ENCODE data around the gene PIGL. TPM values are rescaled to one million over a fixed set of nuclear protein-coding genes. Genes with fewer than 3 reads are reported as not detected.

The PIGL gene
- total RNA-seq, 1 donor from 2014 or later: 53.0 TPM

DNA sequence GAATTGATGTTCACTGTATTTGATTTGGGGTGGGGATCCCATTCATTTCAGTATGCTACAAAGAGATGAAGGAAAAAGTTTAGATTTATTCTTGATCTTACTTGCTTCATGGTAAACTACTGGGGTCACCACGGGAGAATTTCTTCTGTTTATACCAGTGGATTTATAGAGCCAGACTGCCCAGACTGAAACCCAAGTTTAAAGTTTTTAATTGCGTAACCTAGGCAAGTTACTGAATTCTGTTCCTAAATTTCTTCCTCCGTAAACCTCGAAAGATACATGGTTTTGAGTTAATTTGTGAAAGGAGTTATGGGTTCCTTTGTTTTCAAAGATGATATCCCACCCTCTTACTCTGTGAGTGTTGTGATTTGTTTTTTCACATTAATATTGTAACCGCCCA is 26.4 kb downstream of the PIGL start:
- Histone ChIP-seq H3K4me3 (ENCODE audit: low read depth, low read length) (no peak overlapping the region), H3K27me3 (ENCODE audit: control insufficient read depth, insufficient read depth, low read length) (no peaks in the 10 kb centered on the region), H3K36me3 (ENCODE audit: control insufficient read depth, insufficient read depth, low read length) (no peaks in the 10 kb centered on the region)
- DNase-seq (ENCODE audit: low read depth): no peak
- TF ChIP-seq, protein P1, sequence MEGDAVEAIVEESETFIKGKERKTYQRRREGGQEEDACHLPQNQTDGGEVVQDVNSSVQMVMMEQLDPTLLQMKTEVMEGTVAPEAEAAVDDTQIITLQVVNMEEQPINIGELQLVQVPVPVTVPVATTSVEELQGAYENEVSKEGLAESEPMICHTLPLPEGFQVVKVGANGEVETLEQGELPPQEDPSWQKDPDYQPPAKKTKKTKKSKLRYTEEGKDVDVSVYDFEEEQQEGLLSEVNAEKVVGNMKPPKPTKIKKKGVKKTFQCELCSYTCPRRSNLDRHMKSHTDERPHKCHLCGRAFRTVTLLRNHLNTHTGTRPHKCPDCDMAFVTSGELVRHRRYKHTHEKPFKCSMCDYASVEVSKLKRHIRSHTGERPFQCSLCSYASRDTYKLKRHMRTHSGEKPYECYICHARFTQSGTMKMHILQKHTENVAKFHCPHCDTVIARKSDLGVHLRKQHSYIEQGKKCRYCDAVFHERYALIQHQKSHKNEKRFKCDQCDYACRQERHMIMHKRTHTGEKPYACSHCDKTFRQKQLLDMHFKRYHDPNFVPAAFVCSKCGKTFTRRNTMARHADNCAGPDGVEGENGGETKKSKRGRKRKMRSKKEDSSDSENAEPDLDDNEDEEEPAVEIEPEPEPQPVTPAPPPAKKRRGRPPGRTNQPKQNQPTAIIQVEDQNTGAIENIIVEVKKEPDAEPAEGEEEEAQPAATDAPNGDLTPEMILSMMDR (IDR thresholded peaks at IDR 0.05; ENCODE audit: insufficient read depth, low read length, poor library complexity, severe bottlenecking): no peak

DNA sequence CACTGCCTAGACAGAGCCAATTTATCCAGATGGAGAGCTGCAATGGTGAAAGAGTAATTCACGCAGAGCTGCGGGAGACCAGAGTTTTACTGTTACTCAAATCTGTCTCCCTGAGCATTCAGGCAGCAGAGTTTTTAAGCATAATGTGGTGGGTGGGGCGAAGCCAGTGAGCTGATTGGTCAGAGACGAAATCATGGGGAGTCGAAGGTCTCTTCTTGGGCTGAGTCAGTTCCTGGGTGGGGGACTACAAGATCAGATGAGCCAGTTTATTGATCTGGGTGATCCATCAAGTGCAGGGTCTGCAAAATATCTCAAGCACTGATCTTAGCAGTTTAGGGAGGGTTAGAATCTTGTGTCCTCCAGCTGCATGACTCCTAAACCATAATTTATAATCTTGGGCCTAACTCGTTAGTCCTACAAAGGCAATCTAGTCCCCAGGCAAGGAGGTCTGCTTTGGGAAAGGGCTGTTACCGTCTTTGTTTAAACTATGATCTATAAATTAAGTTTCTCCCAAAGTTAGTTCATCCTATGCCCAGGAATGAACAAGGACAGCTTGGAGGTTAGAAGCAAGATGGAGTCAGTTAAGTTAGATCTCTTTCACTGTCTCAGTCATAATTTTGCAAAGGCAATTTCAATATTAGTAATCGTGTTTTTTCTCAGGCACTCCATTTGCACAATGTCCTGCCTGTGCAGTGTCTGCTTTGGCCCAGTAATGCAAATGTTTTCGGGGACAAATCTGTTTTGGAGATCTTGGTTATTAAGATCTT is 27.0 kb downstream of the PIGL start:
- no peak for DNase-seq (ENCODE audit: low read depth)
- no peaks in the 10 kb centered on the region for H3K27me3 ChIP-seq (ENCODE audit: control insufficient read depth, insufficient read depth, low read length)

DNA sequence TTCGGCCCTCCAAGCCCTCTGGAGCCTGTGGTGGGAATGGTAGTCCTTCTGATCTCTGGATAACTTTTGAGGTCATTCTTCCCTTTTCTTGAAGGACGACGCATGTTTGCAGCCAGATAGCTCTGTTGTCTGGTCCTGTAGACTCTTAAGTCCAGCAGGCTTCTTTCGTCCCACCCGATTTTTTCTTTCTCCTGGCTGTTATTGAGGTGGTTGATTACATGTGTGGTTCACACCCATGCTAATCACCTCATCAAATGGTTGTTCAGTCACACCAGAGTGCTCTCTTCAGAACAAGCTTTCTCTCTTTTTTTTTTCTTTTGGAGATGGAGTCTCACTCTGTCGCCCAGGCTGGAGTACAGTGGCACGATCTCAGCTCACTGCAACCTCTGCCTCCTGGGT is 30.6 kb downstream of the PIGL start:
- TF ChIP-seq, protein P1 (IDR thresholded peaks at IDR 0.05; ENCODE audit: insufficient read depth, low read length, poor library complexity, severe bottlenecking): no peak
- Histone ChIP-seq H3K4me3 (ENCODE audit: low read depth, low read length) (no peak overlapping the region), H3K36me3 (ENCODE audit: control insufficient read depth, insufficient read depth, low read length) (no peaks in the 10 kb centered on the region), H3K27me3 (ENCODE audit: control insufficient read depth, insufficient read depth, low read length) (no peaks in the 10 kb centered on the region)
- DNase-seq (ENCODE audit: low read depth): no peak

More for the DNA sequence above, 27.0 kb downstream of the PIGL start:
- Histone ChIP-seq H3K4me3 (ENCODE audit: low read depth, low read length) (no peak overlapping the region), H3K36me3 (ENCODE audit: control insufficient read depth, insufficient read depth, low read length) (no peaks in the 10 kb centered on the region)
- TF ChIP-seq, protein P1 (IDR thresholded peaks at IDR 0.05; ENCODE audit: insufficient read depth, low read length, poor library complexity, severe bottlenecking): no peak

DNA sequence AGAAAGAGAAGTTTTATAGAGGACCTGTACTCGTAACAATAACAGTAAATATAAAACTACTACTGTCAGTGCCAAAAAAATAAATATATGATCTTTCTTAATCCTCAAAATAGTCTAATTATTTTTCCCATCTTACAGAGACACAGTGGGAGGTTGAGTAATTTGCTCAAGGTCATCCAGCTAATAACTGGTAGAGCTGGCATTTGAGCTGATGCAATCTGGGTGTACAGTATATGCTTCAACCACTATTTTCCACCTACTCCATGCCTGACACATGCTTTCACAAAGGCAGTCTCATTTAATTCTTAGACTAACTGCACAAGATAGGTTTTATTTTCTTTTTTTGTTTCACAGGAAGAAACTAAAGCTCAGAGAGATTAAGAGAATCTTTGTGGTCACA is 33.6 kb downstream of the PIGL start:
- no peak for DNase-seq (ENCODE audit: low read depth)
- no peak overlapping the region for H3K4me3 ChIP-seq (ENCODE audit: low read depth, low read length)
- TF ChIP-seq, protein P1 (IDR thresholded peaks at IDR 0.05; ENCODE audit: insufficient read depth, low read length, poor library complexity, severe bottlenecking): no peak
- H3K27me3 ChIP-seq (ENCODE audit: control insufficient read depth, insufficient read depth, low read length): no peaks in the 10 kb centered on the region
- no peaks in the 10 kb centered on the region for H3K36me3 ChIP-seq (ENCODE audit: control insufficient read depth, insufficient read depth, low read length)

DNA sequence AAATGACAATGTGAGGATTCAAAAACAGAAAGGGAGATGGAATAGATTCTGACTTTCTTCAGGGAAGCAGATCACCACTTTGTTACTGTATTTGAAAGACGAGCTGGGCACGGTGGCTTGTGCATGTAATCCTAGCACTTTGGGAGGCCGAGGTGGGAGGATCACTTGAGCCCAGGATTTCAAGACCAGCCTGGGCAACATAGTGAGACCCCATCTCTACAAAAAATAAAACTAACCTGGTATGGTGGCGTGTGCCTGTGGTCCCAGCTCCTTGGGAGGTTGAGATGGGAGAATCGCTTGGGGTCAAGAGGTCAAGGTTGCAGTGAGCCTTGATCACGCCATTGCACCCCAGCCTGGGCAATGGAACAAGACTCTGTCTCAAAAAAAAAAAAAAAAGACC is 34.0 kb downstream of the PIGL start:
- no peak for DNase-seq (ENCODE audit: low read depth)
- H3K27me3 ChIP-seq (ENCODE audit: control insufficient read depth, insufficient read depth, low read length): no peaks in the 10 kb centered on the region
- H3K4me3 ChIP-seq (ENCODE audit: low read depth, low read length): no peak overlapping the region
- TF ChIP-seq, protein P1 (IDR thresholded peaks at IDR 0.05; ENCODE audit: insufficient read depth, low read length, poor library complexity, severe bottlenecking): no peak
- no peaks in the 10 kb centered on the region for H3K36me3 ChIP-seq (ENCODE audit: control insufficient read depth, insufficient read depth, low read length)

DNA sequence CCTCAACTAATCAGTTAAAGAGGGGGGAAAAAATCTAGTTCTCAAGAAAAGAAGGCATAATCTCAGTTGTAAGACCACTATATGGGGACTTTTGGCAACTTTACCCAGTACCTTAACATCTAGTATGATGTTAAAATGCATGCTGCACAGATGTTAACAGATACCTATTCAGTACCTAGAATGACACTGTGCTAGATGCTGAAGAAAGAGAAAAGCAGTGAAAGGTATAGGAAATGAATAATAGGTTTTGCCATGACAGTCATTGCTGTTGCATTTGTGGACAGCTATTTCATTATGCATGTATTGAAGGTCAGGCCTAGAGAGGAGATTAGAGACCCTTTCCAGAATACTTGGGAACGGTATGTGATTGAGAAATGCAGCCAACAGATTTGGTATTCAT is 34.5 kb downstream of the PIGL start:
- H3K27me3 ChIP-seq (ENCODE audit: control insufficient read depth, insufficient read depth, low read length): no peaks in the 10 kb centered on the region
- no peak for DNase-seq (ENCODE audit: low read depth)
- no peak overlapping the region for H3K4me3 ChIP-seq (ENCODE audit: low read depth, low read length)
- no peaks in the 10 kb centered on the region for H3K36me3 ChIP-seq (ENCODE audit: control insufficient read depth, insufficient read depth, low read length)
- TF ChIP-seq, protein P1 (IDR thresholded peaks at IDR 0.05; ENCODE audit: insufficient read depth, low read length, poor library complexity, severe bottlenecking): no peak

Data from kidney epithelial cell (primary cell).